IgD-negative memory B cell (primary cell): Measurements from ENCODE around the gene MYO1E. TPM values are rescaled to one million over a fixed set of nuclear protein-coding genes. Genes with fewer than 3 reads are reported as not detected.
A peak's percentile ranks its signal among the peaks of the same experiment; 100 is the strongest.

ENCODE experiments used
- H3K27ac Mint-ChIP-seq, 3 donors: one replicate each; pipeline ENCODE4 v1.8.0; 2020 to 2022; ENCODE audit warnings: mild to moderate bottlenecking in 3 of 3, mixed read lengths in 3 of 3, moderate library complexity in 1 of 3
- H3K27me3 Mint-ChIP-seq: one replicate; pipeline ENCODE4 v1.8.0; 2021; ENCODE audit warnings: mixed read lengths
- H3K36me3 Mint-ChIP-seq: one replicate; pipeline ENCODE4 v1.8.0; 2020; ENCODE audit warnings: mild to moderate bottlenecking, mixed read lengths
- H3K4me1 Mint-ChIP-seq, 3 donors: one replicate each; pipeline ENCODE4 v1.8.0; 2020 to 2022; ENCODE audit warnings: mixed read lengths in 3 of 3, mild to moderate bottlenecking in 1 of 3
- H3K4me3 Mint-ChIP-seq, 4 donors: one replicate each; pipeline ENCODE4 v1.8.0; 2020 to 2022; ENCODE audit warnings: mild to moderate bottlenecking in 4 of 4, mixed read lengths in 4 of 4, moderate library complexity in 3 of 4
- H3K9me3 Mint-ChIP-seq, 3 donors: one replicate each; pipeline ENCODE4 v1.8.0; 2020 to 2021; ENCODE audit warnings: mixed read lengths in 3 of 3, mild to moderate bottlenecking in 1 of 3
- polyA plus RNA-seq: library from polyadenylated mRNA; unstranded; fragments of 300-500 nt; fragmentation: Illumina TruSeq; gene quantifications from one replicate; pipeline ENCODE4 v1.2.3, GENCODE V29; 2021

Gene MYO1E
- polyA plus RNA-seq, 1 donor from 2014 or later, result 27.4 TPM

GRCh38 chr15:59274126-59274970 lies 98.3 kb downstream of the MYO1E start:
- no peaks in the 10 kb centered on the region for H3K36me3 Mint-ChIP-seq
- no peaks in the 10 kb centered on the region for H3K9me3 Mint-ChIP-seq
- peaks cover 1% of the 10 kb centered on the region for H3K27me3 Mint-ChIP-seq
- H3K4me1 Mint-ChIP-seq, result peaks cover 15 to 32% (median 19%) of the 10 kb centered on the region in 3 donors
- H3K4me3 Mint-ChIP-seq, result no peak overlapping the region
- H3K27ac Mint-ChIP-seq, result no peak overlapping the region

DNA sequence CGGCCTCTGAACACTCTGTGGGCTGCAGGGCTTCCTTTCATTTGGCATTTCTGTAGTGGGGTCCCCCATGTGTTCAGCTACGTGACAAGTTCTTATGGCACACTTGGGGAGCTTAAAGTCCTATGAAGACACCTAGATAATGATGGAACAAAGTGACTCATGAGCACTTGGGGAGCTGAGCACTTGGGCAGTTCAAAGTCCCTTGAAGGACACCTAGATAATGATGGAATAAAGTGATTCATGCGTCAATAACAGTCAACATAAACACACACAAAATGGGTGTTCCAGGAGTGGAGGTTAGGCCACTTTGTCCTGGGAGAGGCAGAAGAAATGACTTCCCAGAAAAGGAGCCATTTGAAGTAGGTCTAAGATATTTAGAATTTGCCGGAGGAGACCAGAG lies 99.4 kb downstream of the MYO1E start:
- Mint-ChIP-seq H3K27ac (peak overlapping the region in 1 of 3 donors; percentile 11), H3K4me1 (peaks cover 15 to 33% (median 19%) of the 10 kb centered on the region in 3 donors), H3K4me3 (no peak overlapping the region), H3K27me3 (peaks cover 1% of the 10 kb centered on the region), H3K9me3 (no peaks in the 10 kb centered on the region), H3K36me3 (no peaks in the 10 kb centered on the region)

DNA sequence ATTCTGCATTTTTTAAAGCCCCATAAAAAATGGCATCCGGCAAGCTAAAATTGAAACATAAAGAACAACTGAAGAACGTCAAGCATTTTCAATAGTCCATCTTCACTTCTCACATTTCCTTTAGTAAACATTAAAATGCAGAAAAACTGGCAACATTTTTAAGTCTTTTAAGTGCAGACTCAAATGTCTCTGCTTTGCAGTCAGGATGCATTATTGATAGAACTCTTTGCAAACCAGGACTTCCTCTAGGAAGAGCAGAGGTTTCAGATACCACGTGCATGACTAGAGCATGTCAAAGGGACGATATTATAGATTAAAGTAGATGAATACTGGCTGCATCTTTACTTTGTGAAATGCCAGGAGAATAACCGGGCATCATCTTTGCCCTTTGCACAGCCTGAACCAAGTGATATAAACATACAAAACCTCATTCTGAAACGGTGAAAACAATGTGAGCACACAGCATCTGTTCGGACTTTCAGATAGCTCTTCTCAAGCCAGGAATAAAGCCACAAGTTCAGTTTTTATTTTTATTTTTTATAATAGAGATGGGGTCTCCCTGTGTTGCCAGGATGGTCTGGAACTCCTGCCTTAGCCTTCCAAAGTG lies 101.0 kb downstream of the MYO1E start:
- H3K27me3 Mint-ChIP-seq, result peaks cover 1% of the 10 kb centered on the region
- no peak overlapping the region for H3K4me3 Mint-ChIP-seq
- H3K36me3 Mint-ChIP-seq, result no peaks in the 10 kb centered on the region
- H3K27ac Mint-ChIP-seq, result no peak overlapping the region
- H3K9me3 Mint-ChIP-seq, result no peaks in the 10 kb centered on the region
- H3K4me1 Mint-ChIP-seq, result peaks cover 15 to 34% (median 19%) of the 10 kb centered on the region in 3 donors

DNA sequence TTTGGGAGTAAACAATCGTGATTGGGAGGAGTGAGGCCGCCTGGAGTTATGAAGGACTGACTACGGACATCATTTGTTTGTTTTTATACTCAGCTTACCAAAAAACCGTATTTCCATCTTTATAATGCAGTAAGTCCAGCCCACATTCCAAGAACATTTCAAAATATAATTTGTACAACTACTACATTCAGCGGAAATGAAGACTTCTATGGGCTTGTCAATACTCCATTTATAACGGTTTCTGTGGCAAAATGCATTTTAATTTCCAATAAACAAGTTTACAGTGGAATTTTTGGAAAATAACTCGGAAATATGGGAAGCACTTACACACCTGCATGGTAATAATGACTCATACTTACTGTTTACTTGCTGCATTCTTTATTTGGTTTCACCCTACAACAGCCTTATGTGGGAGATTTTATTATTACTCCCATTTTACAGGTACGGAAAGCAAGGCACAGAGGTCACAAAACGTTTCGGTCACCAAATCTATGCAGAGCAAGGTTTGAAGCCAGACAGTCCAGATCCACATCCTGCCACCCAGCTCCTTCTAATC lies 103.7 kb downstream of the MYO1E start:
- H3K4me3 Mint-ChIP-seq, result no peak overlapping the region
- no peaks in the 10 kb centered on the region for H3K9me3 Mint-ChIP-seq
- H3K4me1 Mint-ChIP-seq, result peaks cover 21 to 29% (median 21%) of the 10 kb centered on the region in 3 donors
- H3K36me3 Mint-ChIP-seq, result no peaks in the 10 kb centered on the region
- H3K27me3 Mint-ChIP-seq, result no peaks in the 10 kb centered on the region
- no peak overlapping the region for H3K27ac Mint-ChIP-seq

DNA sequence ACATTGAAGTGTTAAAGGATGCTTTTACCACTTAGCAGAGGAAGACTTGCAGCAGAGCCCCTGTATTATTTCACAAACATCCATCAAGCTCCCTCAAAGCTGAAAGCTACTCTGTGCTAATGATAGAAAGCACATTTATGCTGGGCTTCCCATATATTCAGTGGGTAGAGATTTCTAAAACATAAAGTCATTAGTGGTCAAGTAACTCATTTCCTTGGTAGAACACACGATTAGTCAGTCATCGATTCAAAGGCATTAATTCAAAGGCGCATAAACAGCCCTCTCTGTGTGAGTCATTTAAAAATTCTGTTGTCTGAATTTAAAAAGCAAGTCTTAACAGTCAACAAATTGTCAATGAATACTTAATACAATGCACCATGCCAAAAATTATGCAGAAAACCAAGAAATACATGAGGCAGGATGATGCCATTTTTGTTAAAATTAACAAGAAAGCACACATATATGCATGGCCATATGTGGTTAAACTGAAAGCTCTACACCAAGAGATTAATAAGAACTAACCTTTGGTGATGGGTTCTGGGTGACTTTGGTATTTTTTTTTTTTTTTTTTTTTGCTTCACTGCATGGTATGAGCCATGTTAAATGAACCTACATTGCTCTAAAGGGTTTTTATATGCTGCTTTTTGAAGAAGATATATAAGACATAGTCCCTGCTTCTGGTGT lies 104.4 kb downstream of the MYO1E start:
- Mint-ChIP-seq H3K36me3 (no peaks in the 10 kb centered on the region), H3K9me3 (no peaks in the 10 kb centered on the region), H3K27me3 (no peaks in the 10 kb centered on the region), H3K27ac (no peak overlapping the region), H3K4me3 (no peak overlapping the region), H3K4me1 (peaks cover 20 to 32% (median 22%) of the 10 kb centered on the region in 3 donors)

DNA sequence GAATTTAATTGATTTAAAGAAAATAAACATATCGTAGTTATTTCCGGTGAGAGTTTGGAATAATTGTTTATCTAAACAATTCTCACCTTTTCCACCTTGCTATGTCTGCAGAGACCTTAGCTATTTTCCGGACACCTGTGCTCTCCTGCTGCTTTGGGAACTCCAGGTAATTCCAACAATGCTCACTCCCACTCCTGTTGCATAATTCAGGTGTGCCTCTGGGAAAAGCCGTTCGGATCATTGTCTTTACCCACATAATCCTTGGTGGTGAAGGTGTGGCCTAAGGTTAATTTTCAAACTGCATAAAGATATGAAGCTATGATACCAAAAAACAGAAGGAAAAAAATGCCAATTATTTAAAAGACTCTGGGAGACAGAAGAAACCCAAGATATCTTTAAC lies 106.6 kb downstream of the MYO1E start:
- H3K27me3 Mint-ChIP-seq, result no peaks in the 10 kb centered on the region
- H3K4me3 Mint-ChIP-seq, result peak overlapping the region in 1 of 4 donors; percentile 32
- H3K36me3 Mint-ChIP-seq, result no peaks in the 10 kb centered on the region
- H3K27ac Mint-ChIP-seq, result no peak overlapping the region
- no peaks in the 10 kb centered on the region for H3K9me3 Mint-ChIP-seq
- peaks cover 9 to 23% (median 14%) of the 10 kb centered on the region in 3 donors for H3K4me1 Mint-ChIP-seq

DNA sequence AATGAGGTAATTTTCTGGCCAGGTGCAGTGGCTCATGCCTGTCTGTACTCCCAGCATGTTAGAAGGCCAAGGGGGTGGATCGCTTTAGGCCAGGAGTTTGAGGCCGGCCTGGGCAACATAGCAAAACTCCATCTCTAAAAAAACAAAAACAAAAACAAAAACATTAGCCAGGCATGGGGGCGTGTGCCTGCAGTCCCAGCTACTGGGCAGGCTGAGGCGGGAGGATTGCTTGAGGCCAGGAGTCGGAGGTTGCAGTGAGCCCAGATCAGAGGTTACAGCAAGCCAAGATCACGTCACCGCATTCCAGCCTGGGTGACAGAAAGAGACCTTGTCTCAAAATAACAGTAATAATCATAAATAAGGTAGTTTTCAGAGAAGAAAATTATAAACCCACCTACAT lies 110.4 kb downstream of the MYO1E start:
- H3K27me3 Mint-ChIP-seq, result no peaks in the 10 kb centered on the region
- no peak overlapping the region for H3K4me3 Mint-ChIP-seq
- H3K36me3 Mint-ChIP-seq, result peaks cover 2% of the 10 kb centered on the region
- peaks cover 9 to 30% (median 14%) of the 10 kb centered on the region in 3 donors for H3K4me1 Mint-ChIP-seq
- no peaks in the 10 kb centered on the region for H3K9me3 Mint-ChIP-seq
- no peak overlapping the region for H3K27ac Mint-ChIP-seq

- Mint-ChIP-seq H3K36me3 (peaks cover 2% of the 10 kb centered on the region), H3K27ac (no peak overlapping the region), H3K4me1 (peaks cover 9 to 36% (median 10%) of the 10 kb centered on the region in 3 donors), H3K27me3 (no peaks in the 10 kb centered on the region), H3K9me3 (no peaks in the 10 kb centered on the region), H3K4me3 (no peak overlapping the region)
These were observed 112.6 kb downstream of the MYO1E start for GRCh38 chr15:59260090-59260489.

GRCh38 chr15:59259137-59259943 lies 113.3 kb downstream of the MYO1E start:
- Mint-ChIP-seq H3K27me3 (no peaks in the 10 kb centered on the region), H3K4me1 (peaks cover 3 to 34% (median 5%) of the 10 kb centered on the region in 3 donors), H3K4me3 (no peak overlapping the region), H3K9me3 (no peaks in the 10 kb centered on the region), H3K27ac (no peak overlapping the region), H3K36me3 (peaks cover 2% of the 10 kb centered on the region)

DNA sequence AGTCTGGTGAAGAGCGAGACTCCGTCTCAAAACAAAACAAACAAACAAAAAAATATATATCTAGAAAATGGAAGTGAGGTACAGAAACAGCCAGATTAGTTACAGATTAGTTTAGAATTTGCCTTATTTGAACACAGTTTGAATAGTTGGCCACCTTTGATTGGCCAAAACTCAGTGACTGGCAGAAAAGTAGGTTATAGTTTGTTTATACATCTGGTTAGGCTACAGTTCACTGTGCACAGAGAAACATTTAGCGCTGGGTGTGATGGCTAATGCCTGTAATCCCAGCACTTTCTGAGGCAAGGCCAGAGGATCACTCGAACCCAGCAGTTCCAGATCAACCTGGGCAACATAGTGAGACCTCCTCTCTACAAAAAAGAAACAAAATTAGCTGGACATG lies 114.4 kb downstream of the MYO1E start:
- Mint-ChIP-seq H3K9me3 (no peaks in the 10 kb centered on the region), H3K27me3 (no peaks in the 10 kb centered on the region), H3K36me3 (peaks cover 2% of the 10 kb centered on the region), H3K27ac (no peak overlapping the region), H3K4me1 (peaks cover under 1 to 23% (median 1%) of the 10 kb centered on the region in 3 donors), H3K4me3 (no peak overlapping the region)

DNA sequence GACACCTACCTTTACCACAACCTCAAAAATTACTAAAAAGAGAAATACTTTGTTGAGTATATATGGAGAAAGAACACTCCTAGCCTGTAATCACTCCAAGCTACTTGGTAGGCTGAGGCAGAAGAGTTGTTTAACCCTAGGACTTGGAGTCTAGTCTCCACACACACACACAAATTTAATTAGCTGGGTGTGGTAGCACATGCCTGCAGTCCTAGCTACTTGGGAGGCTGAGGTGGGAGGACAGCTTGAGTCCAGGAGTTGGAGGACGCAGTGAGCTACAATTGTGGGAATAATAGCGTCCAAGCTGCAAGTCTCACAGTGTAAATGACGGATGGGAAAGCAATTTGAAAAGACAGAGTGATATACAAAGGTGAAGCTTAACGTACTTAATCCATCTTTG lies 115.5 kb downstream of the MYO1E start:
- Mint-ChIP-seq H3K27ac (no peak overlapping the region), H3K36me3 (peaks cover 6% of the 10 kb centered on the region), H3K9me3 (no peaks in the 10 kb centered on the region), H3K4me1 (peaks cover 7 to 29% (median 11%) of the 10 kb centered on the region in 3 donors), H3K27me3 (peaks cover 2% of the 10 kb centered on the region), H3K4me3 (no peak overlapping the region)

GRCh38 chr15:59256482-59256881 lies 116.2 kb downstream of the MYO1E start:
- Mint-ChIP-seq H3K27ac (no peak overlapping the region), H3K36me3 (peaks cover 6% of the 10 kb centered on the region), H3K4me3 (no peak overlapping the region), H3K27me3 (peaks cover 2% of the 10 kb centered on the region), H3K4me1 (peaks cover 9 to 30% (median 14%) of the 10 kb centered on the region in 3 donors), H3K9me3 (no peaks in the 10 kb centered on the region)

- H3K4me3 Mint-ChIP-seq, result no peak overlapping the region
- H3K36me3 Mint-ChIP-seq, result peaks cover 6% of the 10 kb centered on the region
- no peak overlapping the region for H3K27ac Mint-ChIP-seq
- peaks cover 2% of the 10 kb centered on the region for H3K27me3 Mint-ChIP-seq
- no peaks in the 10 kb centered on the region for H3K9me3 Mint-ChIP-seq
- peaks cover 14 to 33% (median 19%) of the 10 kb centered on the region in 3 donors for H3K4me1 Mint-ChIP-seq
These were observed 116.9 kb downstream of the MYO1E start for GRCh38 chr15:59255680-59256336.

DNA sequence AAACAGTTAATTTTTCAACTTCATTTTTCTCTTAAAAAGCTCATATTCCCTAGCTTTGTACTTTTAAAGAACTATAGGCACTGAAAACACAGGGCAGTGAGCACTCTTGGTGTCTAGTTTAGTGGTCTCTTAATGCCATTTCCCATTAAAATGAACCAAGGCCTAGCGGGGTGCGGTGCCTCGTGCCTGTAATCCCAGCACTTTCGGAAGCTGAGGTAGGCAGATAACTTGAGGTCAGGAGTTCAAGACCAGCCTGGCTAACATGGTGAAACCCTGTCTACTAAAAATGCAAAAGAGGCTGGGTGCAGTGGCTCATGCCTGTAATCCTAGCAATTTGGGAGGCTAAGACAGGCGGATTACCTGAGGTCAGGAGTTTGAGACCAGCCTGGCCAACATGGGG lies 120.5 kb downstream of the MYO1E start:
- H3K4me1 Mint-ChIP-seq, result peaks cover 33 to 45% (median 35%) of the 10 kb centered on the region in 3 donors
- H3K9me3 Mint-ChIP-seq, result no peaks in the 10 kb centered on the region
- H3K27ac Mint-ChIP-seq, result peak overlapping the region in 1 of 3 donors; percentile 81
- peaks cover 4% of the 10 kb centered on the region for H3K36me3 Mint-ChIP-seq
- peak overlapping the region in 2 of 4 donors; percentile 9 to 65 for H3K4me3 Mint-ChIP-seq
- peaks cover 6% of the 10 kb centered on the region for H3K27me3 Mint-ChIP-seq
